Measurements from ENCODE around the gene ZC3H8.

Gene ZC3H8

GRCh38 chr2:112162956-112163355, 91.9 kb downstream of the ZC3H8 start:
- no peak for DNase-seq

GRCh38 chr2:112162341-112162740, 92.5 kb downstream of the ZC3H8 start:
- DNase-seq: no peak

Data from NCI-H1048 (cell line).